GM21737 (cell line): ENCODE measurements around the gene DLEU7.
A peak's percentile ranks its signal among the peaks of the same experiment; 100 is the strongest.

Source experiments
- ATAC-seq: cut with Tn5 transposase; IDR thresholded peaks from one replicate; pipeline ENCODE4 v1.9.1; 2021; ENCODE audit warnings: mild to moderate bottlenecking, moderate library complexity; ENCODE audit not compliant: unreplicated experiment

DLEU7 gene

DNA sequence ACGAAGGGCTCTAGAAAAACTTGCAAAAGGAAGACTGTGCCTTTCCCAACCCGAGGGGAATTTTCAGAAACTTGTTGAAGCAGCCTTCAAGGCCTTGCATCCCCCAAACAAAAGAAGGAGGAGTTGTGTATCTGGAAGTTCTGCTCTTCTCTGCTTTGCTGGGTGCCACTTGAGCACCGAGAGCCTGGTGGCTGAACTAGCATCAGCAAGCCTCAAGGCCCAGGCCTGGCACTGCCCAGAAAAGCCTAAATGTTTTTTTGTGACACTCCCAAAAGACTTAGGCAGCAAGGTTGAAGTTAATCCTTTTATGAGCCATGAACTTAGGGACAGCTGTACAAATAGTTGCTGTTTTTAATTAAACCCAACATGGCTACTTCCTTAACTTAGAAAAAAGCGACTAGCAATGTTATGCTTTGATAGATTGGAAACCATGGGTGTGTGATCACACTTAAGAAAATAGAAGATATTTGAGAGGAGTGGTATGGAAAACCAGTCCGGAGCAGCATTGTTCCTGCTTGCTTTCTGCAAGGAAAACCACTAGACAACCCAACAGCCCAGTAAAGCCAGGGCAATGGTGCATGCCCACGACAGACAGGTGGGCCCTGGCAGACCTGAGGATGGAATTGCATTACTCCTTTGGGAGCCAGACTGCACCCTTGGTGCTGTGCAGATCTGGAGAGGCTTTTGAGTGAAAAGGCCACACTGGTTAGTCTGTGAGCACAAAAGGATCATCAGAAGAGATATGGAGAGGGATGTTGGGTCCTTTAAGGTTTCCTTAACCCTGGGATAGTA lies 788 bp upstream of the DLEU7 start:
- no peak for ATAC-seq

DNA sequence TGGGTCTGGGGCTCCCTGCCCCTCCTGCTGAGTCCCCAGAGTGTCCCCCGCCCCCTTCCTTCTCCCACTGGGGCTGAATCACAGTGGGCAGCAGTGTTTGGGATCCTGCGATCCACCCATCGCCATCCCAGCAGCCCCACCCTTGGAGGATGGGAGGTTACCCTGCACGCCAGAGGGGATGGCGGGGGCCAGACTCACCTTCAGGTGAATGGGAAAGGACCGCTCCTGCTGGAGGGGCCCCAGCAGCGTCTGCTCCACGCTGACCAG lies 569 bp downstream of the DLEU7 start:
- ATAC-seq: no peak

GRCh38 chr13:50842251-50842989 lies 1.1 kb downstream of the DLEU7 start:
- no peak for ATAC-seq

GRCh38 chr13:50841786-50842185 lies 1.7 kb downstream of the DLEU7 start:
- no peak for ATAC-seq

GRCh38 chr13:50840284-50840683 lies 3.2 kb downstream of the DLEU7 start:
- no peak for ATAC-seq

- ATAC-seq: no peak
Observed at GRCh38 chr13:50839828-50840227, 3.7 kb downstream of the DLEU7 start.

GRCh38 chr13:50838701-50839100 lies 4.8 kb downstream of the DLEU7 start:
- ATAC-seq: no peak

GRCh38 chr13:50838031-50838430 lies 5.5 kb downstream of the DLEU7 start:
- no peak for ATAC-seq

DNA sequence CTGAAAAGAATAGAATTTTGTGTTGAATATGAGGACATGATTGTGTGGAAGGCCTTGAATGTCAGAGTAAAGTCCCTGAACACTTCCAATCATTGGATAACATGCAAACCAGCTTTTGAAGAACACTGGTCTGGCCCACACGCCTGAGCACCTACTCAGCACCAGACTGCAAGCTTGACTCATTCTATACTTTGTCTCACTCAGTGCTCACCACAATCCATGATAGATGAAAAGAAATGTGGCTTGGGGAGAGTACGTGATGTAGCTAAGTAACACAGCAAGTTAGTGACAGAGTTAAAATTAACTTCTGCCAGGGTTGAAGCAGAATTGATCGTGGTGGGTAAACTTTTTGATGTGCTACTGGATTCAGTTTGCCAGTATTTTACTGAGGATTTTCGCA lies 12.0 kb downstream of the DLEU7 start:
- ATAC-seq: no peak

- ATAC-seq: no peak
Observed at GRCh38 chr13:50829896-50830295, 13.6 kb downstream of the DLEU7 start.

- ATAC-seq: no peak
Observed at GRCh38 chr13:50829226-50829625, 14.3 kb downstream of the DLEU7 start.

DNA sequence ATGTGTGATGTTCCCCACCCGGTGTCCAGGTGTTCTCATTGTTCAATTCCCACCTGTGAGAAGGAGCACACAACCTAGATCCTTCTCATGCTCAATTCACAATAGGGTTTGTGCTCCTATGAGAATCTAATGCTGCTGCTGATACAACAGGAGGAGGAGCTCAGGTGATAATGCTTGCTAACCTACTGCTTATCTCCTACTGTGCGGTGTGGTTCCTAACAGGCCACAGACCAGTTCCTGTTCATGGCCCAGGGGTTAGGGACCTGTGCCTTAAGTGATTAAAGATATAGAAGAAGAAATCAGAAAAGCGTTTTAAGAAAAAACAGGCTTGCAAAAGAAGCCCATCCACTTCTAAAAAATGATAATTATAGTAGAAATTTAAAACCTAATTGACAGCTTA lies 17.5 kb downstream of the DLEU7 start:
- no peak for ATAC-seq

DNA sequence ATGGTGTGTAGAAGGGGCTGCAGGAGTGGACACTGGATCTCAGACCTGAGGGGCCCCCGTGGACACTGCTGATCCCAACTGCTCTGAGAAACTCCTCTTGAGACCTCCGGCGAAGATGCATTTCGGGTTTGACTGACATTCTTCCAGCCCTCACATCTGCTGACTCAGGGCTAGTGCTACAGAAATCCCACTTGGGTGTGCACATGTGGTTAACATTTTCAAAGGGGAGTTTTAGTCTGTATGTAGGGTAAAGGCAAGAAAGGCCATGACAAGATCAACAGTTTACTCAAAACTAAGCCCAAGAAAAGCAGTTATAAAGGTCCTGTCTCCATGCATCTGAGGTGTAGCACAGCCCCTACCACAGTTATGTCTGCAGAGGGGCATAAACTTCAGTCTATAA lies 31.2 kb downstream of the DLEU7 start:
- no peak for ATAC-seq

DNA sequence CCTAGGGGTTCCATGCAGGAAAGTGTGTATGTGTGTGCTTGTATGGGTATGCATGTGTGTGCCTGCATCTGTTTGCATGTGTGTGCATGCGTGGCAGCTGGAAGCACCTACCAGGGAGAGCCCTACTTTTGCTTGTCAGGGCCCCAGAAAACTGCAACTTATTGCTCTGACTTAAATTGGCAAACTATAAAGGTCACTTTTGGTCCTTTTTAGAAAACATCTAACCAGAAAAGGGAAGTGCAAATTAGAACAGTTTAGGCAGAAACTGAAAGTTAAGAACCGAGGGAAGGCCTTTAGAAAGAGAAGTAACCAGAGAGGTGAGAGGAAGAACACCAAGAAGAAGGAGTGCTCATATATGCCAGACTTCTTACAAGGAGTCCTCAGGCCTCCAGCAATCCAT lies 32.5 kb downstream of the DLEU7 start:
- ATAC-seq: peak; percentile 86

GRCh38 chr13:50810468-50810867 lies 33.0 kb downstream of the DLEU7 start:
- no peak for ATAC-seq

GRCh38 chr13:50809133-50810090 lies 34.1 kb downstream of the DLEU7 start:
- no peak for ATAC-seq

DNA sequence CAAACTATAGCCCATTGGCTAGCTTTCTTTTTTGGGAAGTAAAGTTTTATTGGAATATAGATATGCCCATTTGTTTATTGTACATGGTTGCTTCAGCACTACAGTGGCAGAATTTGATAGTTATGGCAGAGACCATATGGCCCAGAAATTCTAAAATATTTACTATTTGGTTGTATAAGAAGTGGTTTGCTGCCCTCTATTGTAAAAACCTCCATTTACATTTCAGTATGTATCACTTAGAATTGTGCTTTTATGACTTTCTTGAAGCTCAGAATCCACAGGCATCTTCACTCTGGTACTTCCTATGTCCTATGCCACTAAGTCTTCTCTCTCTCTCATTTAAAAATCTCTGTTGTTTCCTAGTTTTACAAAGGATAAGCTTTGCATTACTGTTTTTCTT lies 37.7 kb downstream of the DLEU7 start:
- ATAC-seq: no peak

GRCh38 chr13:50801087-50801931 lies 42.2 kb downstream of the DLEU7 start:
- ATAC-seq: peak; percentile 83

GRCh38 chr13:50800091-50800739 lies 43.3 kb downstream of the DLEU7 start:
- no peak for ATAC-seq

DNA sequence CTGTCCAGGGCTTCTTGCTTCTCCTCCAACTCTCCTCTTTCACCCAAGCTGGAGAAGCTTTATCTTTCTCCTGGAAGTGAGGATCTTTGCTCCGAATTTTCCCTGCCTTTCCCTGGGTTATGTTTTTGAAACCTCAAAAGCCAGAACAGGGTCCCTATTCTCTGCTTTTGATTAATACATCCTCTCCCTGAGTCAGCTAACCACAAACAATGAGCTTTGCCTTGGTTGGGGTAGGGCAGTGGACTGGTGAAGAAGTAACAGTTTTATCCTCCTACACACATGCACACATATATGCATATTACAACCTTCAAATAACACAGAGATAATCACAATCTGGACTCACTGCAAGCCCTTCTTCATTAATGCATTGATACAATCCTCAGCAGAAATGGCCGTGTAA lies 44.6 kb downstream of the DLEU7 start:
- no peak for ATAC-seq
